ENCODE results near the gene SERINC3. TPM values are rescaled to one million over a fixed set of nuclear protein-coding genes. Genes with fewer than 3 reads are reported as not detected.
A peak's percentile ranks its signal among the peaks of the same experiment; 100 is the strongest.
"Not testable (repeated sequence)": the region's sequence is repeated elsewhere in the genome, so short reads cannot be mapped to it uniquely, and the experiment has no call there.

The SERINC3 gene
- total RNA-seq, 2 donors from 2014 or later = 85.6 to 100.0 TPM

DNA sequence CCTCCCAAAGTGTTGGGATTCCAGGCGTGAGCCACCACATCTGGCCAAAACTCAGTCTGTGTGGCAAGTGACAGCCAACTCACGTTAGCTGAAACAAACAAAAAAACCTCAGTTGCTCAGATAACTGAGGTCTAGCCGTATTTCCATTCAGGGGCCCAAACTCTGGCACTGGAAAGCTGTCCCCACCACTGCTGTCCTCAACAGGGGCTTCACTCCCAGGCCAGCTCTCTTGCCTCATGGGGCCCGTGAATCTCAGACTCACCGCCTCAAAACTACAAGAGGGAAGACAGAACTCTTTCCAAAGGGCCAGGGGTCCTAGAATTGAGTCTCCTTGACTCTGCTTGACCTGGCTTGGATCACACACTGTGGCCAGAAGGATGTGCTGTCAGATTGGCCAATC, 38.8 kb downstream of the SERINC3 start:
- ATAC-seq (replicated peaks in 1 of 2) (no peak), DNase-seq (no peak)
- no peak overlapping the region for H3K27ac Mint-ChIP-seq
- H3K36me3 Mint-ChIP-seq (ENCODE audit: insufficient read depth in 2 of 2) = peaks cover 3 to 4% of the 10 kb centered on the region in 2 donors
- H3K4me1 Mint-ChIP-seq (ENCODE audit: low read depth) = peaks cover 17% of the 10 kb centered on the region
- no peaks in the 10 kb centered on the region for H3K9me3 Mint-ChIP-seq
- no peak overlapping the region for H3K4me3 Mint-ChIP-seq
- H3K27me3 Mint-ChIP-seq (ENCODE audit: low read depth) = no peaks in the 10 kb centered on the region

DNA sequence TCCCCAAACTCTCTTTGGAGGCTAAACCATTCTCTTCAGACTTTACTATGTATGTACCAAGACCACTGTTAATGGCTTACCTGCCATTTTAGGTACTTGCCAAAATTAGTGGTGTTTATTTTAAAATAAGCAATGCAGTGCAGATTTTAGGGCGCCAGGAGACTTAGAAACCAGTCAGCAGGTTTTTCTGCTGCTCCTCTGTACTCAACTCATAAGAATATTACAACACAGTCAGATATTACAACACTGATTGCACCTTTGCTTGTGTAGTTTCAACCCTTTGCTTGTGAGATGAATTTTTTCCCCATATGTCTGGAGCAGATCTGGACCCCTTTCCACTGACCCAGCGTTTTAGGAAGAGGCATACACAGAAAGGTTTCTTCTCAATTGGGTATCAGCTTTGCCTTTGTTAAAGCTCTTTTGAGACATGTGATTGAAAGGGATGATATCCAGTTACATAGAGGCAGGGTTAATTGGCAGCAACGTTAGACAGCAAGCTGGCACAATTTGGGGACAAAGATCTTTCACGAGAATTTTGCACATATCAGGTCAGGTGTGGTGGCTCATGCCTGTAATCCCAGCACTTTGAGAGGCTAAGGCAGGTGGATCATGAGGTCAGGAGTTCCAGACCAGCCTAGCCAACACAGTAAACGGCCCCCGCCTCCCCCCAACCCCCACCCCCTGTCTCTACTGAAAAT, 40.0 kb downstream of the SERINC3 start:
- Mint-ChIP-seq H3K9me3 (no peaks in the 10 kb centered on the region), H3K4me1 (ENCODE audit: low read depth) (peaks cover 25% of the 10 kb centered on the region), H3K27me3 (ENCODE audit: low read depth) (no peaks in the 10 kb centered on the region), H3K27ac (no peak overlapping the region), H3K4me3 (no peak overlapping the region), H3K36me3 (ENCODE audit: insufficient read depth in 2 of 2) (peaks cover 3 to 4% of the 10 kb centered on the region in 2 donors)
- no peak for DNase-seq
- ATAC-seq (replicated peaks in 1 of 2) = no peak

DNA sequence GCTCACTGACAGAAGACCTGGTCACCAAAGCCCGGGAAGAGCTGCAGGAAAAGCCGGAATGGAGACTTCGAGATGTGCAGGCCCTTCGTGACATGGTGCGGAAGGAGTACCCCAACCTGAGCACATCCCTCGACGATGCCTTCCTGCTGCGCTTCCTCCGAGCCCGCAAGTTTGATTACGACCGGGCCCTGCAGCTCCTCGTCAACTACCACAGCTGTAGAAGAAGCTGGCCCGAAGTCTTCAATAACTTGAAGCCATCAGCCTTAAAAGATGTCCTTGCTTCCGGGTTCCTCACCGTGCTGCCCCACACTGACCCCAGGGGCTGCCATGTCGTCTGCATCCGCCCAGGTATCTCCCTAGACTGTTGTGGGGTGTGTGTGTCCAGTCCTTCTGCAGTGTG, 41.8 kb downstream of the SERINC3 start:
- Mint-ChIP-seq H3K27me3 (ENCODE audit: low read depth) (no peaks in the 10 kb centered on the region), H3K27ac (no peak overlapping the region), H3K4me1 (ENCODE audit: low read depth) (peaks cover 32% of the 10 kb centered on the region), H3K4me3 (no peak overlapping the region), H3K9me3 (no peaks in the 10 kb centered on the region), H3K36me3 (ENCODE audit: insufficient read depth in 2 of 2) (peaks cover 3 to 4% of the 10 kb centered on the region in 2 donors)
- ATAC-seq (replicated peaks in 1 of 2) = no peak
- no peak for DNase-seq

DNA sequence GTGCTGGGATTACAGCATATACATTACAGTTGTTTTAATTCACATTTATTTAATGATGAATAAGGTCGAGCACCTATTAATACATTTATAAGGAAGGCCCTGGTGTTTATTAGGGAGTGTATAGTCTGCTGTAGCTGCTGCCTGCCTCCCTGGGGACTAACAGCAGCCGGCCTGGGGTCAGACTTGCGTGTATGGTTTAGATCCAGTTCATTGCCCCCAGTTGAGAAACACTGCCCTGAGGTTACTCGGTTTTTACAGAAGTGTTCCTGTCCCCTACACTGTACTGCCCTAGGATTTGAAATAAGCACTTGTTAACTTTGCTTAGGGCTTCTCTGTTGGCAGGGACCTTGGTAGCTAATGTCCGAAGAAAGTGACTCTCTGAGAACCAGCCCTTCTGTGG, 42.2 kb downstream of the SERINC3 start:
- Mint-ChIP-seq H3K4me1 (ENCODE audit: low read depth) (peaks cover 29% of the 10 kb centered on the region), H3K27ac (no peak overlapping the region), H3K27me3 (ENCODE audit: low read depth) (no peaks in the 10 kb centered on the region), H3K36me3 (ENCODE audit: insufficient read depth in 2 of 2) (peaks cover 3 to 4% of the 10 kb centered on the region in 2 donors), H3K9me3 (no peaks in the 10 kb centered on the region), H3K4me3 (no peak overlapping the region)
- DNase-seq (no peak), ATAC-seq (replicated peaks in 1 of 2) (no peak)

DNA sequence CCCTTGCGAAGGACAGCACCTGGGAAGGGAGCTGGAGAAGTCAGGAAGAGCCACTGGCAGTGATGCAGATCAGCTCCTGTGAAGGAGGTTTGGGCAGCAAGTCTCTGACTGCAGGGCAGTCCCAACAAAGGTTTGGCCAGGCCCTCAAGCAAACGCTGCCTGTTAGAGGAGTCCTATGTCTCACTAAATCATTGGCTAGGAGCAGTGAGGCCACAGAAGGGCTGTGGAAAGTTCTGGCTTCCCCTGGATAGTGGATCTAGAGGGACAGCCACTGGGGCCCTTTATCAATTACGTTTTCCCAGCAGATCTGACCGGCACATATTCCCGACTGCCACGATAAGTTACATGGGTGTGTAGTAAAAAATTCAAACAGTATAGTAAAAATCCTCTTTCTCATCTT, 43.7 kb downstream of the SERINC3 start:
- ATAC-seq (replicated peaks in 1 of 2) (no peak), DNase-seq (no peak)
- Mint-ChIP-seq H3K4me1 (ENCODE audit: low read depth) (peaks cover 28% of the 10 kb centered on the region), H3K27me3 (ENCODE audit: low read depth) (no peaks in the 10 kb centered on the region), H3K9me3 (no peaks in the 10 kb centered on the region), H3K27ac (no peak overlapping the region), H3K36me3 (ENCODE audit: insufficient read depth in 2 of 2) (peaks cover under 1% of the 10 kb centered on the region in 2 donors), H3K4me3 (no peak overlapping the region)

DNA sequence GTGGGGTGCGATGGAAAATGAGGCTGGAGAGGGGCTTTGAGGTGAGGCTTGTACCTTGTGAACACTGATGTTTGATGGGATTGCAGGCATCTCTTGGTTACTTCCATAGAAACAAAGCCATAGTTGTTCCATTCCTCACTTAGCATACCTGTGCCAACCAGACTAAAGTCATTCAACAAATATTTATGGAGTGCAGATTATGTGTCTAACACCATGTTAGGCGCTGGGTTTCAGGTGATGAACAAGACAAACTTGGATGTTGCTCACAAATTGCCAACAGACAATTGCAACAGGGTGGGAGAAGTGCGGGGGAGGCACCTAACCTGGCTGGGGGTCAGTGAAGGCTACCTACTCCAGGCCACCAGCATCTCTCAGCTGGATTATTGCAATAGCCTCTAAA, 44.7 kb downstream of the SERINC3 start:
- no peaks in the 10 kb centered on the region for H3K36me3 Mint-ChIP-seq (ENCODE audit: insufficient read depth in 2 of 2)
- no peaks in the 10 kb centered on the region for H3K27me3 Mint-ChIP-seq (ENCODE audit: low read depth)
- no peak for ATAC-seq (replicated peaks in 1 of 2)
- H3K4me1 Mint-ChIP-seq (ENCODE audit: low read depth) = peaks cover 28% of the 10 kb centered on the region
- peak overlapping the region; percentile 92 for H3K27ac Mint-ChIP-seq
- no peak for DNase-seq
- no peaks in the 10 kb centered on the region for H3K9me3 Mint-ChIP-seq
- peak overlapping the region; percentile 96 to 99 for H3K4me3 Mint-ChIP-seq

DNA sequence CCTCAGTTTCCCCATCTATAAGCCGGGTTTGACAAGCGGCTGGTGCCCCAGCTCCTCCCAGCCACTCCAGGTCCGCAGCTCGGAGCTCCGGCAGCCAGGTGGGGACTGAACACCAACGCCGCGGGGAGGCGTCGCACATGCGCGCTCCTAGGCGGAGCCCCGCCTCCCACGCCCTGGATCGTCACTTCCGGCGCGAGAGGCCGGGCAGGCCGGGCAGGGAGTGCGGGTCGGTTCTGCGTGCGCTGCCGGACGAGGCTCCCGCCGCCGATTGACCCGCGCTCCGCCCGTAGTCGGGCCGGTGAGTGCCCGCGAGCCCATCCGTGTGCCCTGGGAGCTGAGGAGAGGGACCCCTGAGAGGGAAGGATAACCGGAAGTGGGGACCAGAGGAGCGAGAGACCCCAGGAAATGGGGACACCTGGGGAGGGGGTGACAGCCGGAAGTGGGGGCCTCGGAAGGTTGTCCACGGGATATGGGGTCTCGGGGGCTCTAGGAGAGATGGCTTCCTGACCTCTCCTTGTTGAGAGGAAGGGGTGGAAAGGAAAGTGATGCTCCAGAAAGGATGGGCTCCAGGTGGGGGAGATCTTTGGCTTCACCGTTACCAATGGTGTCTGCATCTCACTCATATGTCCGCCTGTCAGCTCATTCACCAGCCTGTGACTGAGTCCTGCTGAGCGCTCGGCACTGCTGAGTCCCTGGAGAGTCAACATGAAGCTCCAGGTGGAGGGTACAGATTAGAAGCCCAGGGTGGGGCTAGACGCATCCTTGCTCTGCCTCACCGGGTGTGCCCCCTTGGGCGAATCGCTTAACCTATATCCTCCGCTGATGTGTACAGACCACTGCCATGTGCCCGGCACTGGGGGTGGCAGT, 45.9 kb downstream of the SERINC3 start, which contains the start of gene TTPAL:
TTPAL (plus strand) TSS at position 181 of the 867 bp plus-strand sequence. CDS start 4,126 bp downstream, outside the sequence.
- H3K4me3 Mint-ChIP-seq = peak within 1 kb of the TSS; percentile 96 to 99
- no peaks in the 10 kb centered on the region for H3K36me3 Mint-ChIP-seq (ENCODE audit: insufficient read depth in 2 of 2)
- peaks cover 28% of the 10 kb centered on the region for H3K4me1 Mint-ChIP-seq (ENCODE audit: low read depth)
- ATAC-seq (replicated peaks in 1 of 2) (peak; percentile 99), DNase-seq (peak; percentile 92 to 97)
- peak within 1 kb of the TSS; percentile 92 for H3K27ac Mint-ChIP-seq
- H3K9me3 Mint-ChIP-seq = no peaks in the 10 kb centered on the region
- H3K27me3 Mint-ChIP-seq (ENCODE audit: low read depth) = no peaks in the 10 kb centered on the region

DNA sequence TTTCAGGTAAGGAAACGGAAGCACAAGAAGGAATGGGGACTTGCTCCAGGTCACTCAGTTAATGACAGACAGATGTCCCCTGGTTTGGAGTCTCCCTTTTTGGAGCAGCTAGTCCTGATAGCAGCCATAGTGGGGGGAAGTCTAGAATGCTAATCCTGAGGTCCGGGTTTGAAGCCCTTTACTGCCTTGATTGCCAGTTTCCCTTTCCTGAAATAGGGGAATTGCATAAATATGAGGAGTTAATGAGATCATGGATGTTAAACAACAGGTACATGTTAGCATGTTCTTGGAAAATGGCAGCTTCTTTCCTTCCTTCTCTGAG, 46.5 kb downstream of the SERINC3 start:
- H3K36me3 Mint-ChIP-seq (ENCODE audit: insufficient read depth in 2 of 2) = no peaks in the 10 kb centered on the region
- ATAC-seq (replicated peaks in 1 of 2) (no peak), DNase-seq (peak in 1 of 2 donors; percentile 7)
- no peaks in the 10 kb centered on the region for H3K9me3 Mint-ChIP-seq
- peaks cover 28% of the 10 kb centered on the region for H3K4me1 Mint-ChIP-seq (ENCODE audit: low read depth)
- peak overlapping the region; percentile 96 to 99 for H3K4me3 Mint-ChIP-seq
- H3K27ac Mint-ChIP-seq = peak overlapping the region; percentile 92
- no peaks in the 10 kb centered on the region for H3K27me3 Mint-ChIP-seq (ENCODE audit: low read depth)

DNA sequence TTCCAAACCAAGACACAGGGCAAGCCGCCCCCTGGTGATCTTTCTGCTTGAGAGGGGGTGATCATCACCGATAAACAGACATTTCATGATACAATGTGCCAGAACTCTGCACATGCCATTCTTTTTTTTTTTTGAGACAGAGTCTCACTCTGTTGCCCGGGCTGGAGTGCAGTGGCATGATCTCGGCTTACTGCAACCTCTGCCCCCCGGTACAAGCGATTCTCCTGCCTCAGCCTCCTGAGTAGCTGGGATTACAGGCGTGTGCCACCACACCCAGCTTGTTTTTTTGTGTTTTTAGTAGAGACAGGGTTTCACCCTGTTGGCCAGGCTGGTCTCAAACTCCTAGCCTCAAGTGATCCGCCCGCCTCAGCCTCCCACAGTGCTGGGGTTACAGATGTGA, 49.6 kb downstream of the SERINC3 start:
- not testable (repeated sequence) for H3K27ac Mint-ChIP-seq; ATAC-seq (replicated peaks in 1 of 2); H3K9me3 Mint-ChIP-seq; H3K27me3 Mint-ChIP-seq (ENCODE audit: low read depth); DNase-seq; H3K4me3 Mint-ChIP-seq; H3K36me3 Mint-ChIP-seq (ENCODE audit: insufficient read depth in 2 of 2)
- H3K4me1 Mint-ChIP-seq (ENCODE audit: low read depth) = peaks cover 23% of the 10 kb centered on the region

DNA sequence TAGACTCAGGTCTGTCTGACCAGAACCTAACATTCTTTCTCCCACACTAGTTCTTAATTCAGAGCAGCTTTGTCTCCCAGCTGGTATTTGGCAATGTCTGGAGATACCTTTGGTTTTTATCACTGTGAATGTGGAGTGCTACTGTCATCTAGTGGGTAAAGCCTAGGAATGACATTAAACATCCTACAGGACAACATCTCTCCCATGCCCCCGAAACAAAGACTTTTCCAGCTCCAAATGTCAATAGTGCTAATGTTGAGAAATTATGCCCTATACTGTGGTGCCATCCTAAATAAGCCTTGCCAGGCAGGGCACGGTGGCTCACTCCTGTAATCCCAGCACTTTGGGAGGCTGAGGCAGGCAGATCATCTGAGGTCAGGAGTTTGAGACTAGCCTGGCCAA, 50.4 kb downstream of the SERINC3 start:
- Mint-ChIP-seq H3K36me3 (ENCODE audit: insufficient read depth in 2 of 2) (no peaks in the 10 kb centered on the region), H3K9me3 (no peaks in the 10 kb centered on the region), H3K27ac (no peak overlapping the region), H3K4me1 (ENCODE audit: low read depth) (peaks cover 15% of the 10 kb centered on the region), H3K27me3 (ENCODE audit: low read depth) (no peaks in the 10 kb centered on the region), H3K4me3 (no peak overlapping the region)
- no peak for ATAC-seq (replicated peaks in 1 of 2)
- no peak for DNase-seq

DNA sequence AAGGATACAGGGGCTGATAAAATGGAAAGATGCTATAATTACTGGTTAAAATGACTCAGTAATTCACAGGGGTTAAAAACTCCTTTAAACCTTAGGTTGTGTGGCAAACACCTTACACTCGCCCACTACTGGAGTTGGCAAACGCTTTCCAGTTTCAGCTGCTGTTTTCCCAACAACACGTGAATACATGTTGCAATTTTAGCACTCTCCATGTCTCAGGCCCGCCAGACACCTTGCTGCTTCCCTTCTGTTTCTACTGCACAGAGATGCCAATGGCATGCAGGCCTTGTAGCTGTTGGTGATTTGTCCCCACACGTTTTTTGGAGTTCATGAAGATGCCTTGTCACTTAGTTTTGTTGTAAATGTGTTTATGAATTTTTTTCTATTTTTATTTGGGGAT, 51.5 kb downstream of the SERINC3 start:
- H3K4me1 Mint-ChIP-seq (ENCODE audit: low read depth) = peaks cover 4% of the 10 kb centered on the region
- DNase-seq = no peak
- no peaks in the 10 kb centered on the region for H3K9me3 Mint-ChIP-seq
- H3K36me3 Mint-ChIP-seq (ENCODE audit: insufficient read depth in 2 of 2) = no peaks in the 10 kb centered on the region
- H3K27me3 Mint-ChIP-seq (ENCODE audit: low read depth) = no peaks in the 10 kb centered on the region
- H3K27ac Mint-ChIP-seq = no peak overlapping the region
- ATAC-seq (replicated peaks in 1 of 2) = no peak
- no peak overlapping the region for H3K4me3 Mint-ChIP-seq

DNA sequence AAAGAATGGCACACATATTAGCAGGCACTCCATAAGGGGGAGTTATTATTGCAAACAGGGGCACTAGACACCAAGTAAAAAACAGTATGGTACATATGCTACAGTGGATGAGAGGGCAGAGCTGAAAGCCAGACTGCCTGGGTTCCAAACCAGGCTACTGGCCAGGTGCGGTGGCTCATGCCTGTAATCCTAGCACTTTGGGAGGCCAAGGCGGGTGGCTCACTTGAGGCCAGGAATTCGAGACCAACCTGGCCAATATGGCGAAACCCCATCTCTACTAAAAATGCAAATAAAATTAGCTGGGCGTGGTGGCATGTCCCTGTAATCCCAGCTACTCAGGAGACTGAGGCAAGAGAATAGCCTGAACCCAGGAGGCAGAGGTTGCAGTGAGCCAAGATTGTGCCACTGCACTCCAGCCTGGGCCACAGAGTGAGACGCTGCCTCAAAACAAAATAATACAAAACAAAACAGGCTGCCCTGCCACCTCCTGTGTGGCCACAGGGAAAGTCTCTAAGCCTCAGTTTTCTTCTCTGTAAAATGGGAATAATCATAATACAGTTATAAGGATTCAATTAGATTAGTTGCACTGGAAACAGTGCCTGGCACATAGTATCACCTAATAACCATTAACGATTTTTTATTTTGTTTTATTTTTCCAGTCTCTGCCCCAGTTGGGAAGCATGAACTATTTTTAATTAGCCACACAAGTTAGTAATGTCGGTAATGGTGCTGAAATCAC, 53.7 kb downstream of the SERINC3 start:
- ATAC-seq (replicated peaks in 1 of 2) (no peak), DNase-seq (no peak)
- Mint-ChIP-seq H3K9me3 (no peaks in the 10 kb centered on the region), H3K27me3 (ENCODE audit: low read depth) (no peaks in the 10 kb centered on the region), H3K4me1 (ENCODE audit: low read depth) (no peaks in the 10 kb centered on the region), H3K4me3 (no peak overlapping the region), H3K36me3 (ENCODE audit: insufficient read depth in 2 of 2) (no peaks in the 10 kb centered on the region), H3K27ac (no peak overlapping the region)

DNA sequence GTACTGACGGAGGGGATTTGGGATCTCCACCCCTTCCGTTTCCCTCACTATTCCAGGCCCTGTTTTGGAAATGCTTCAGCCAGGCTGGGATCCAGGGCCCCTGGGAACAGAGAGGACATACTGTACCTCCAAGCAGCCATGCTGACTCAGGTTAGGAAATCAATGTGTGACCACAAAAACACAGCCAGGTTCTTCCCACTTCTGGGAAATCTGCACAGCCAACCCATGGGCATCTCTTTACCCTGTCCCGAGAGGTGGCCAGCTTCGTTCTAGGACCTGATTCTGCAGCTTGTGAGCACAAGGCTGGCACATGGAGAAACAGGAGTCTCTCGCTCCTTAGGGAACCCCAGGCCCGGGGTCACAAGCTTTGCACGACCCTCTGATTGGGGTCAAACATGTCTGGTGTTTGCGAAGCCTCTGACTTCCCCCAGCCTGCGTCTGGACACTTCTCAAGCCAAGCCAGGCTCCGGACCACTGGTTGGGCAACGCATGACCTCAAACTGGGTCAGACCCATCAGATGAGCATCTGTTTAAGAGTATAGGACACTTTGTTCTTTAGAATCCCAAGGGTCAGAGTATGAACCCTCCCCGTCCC, 54.5 kb downstream of the SERINC3 start:
- H3K27me3 Mint-ChIP-seq (ENCODE audit: low read depth) = no peaks in the 10 kb centered on the region
- no peak overlapping the region for H3K4me3 Mint-ChIP-seq
- no peaks in the 10 kb centered on the region for H3K4me1 Mint-ChIP-seq (ENCODE audit: low read depth)
- ATAC-seq (replicated peaks in 1 of 2) = no peak
- no peaks in the 10 kb centered on the region for H3K9me3 Mint-ChIP-seq
- H3K36me3 Mint-ChIP-seq (ENCODE audit: insufficient read depth in 2 of 2) = no peaks in the 10 kb centered on the region
- no peak overlapping the region for H3K27ac Mint-ChIP-seq
- no peak for DNase-seq

Measured in activated T-cell treated with anti-CD3 and anti-CD28 coated beads, Interleukin-2, amount 50 U/mL, for 72 hours (primary cell).